ENCODE measurements around the gene COL3A1. TPM values are rescaled to one million over a fixed set of nuclear protein-coding genes. Genes with fewer than 3 reads are reported as not detected.
A peak's percentile ranks its signal among the peaks of the same experiment; 100 is the strongest.

The COL3A1 gene
- polyA plus RNA-seq, 4 donors: 2.0 to 648 (median 59.6) TPM

- H3K27ac ChIP-seq (ENCODE audit: low read depth in 1 of 3, low read length in 2 of 3): no peak overlapping the region
- no peaks in the 10 kb centered on the region for H3K27me3 ChIP-seq (ENCODE audit: control insufficient read depth in 3 of 3, insufficient read depth in 3 of 3, low read length in 3 of 3)
- DNase-seq: no peak
- no peak for FAIRE-seq
- WGBS, 3 donors: 77 to 82% (median 82%) methylated on average over 2 of the region's 2 CpGs
- H3K9me3 ChIP-seq (ENCODE audit: control insufficient read depth in 2 of 2, insufficient read depth in 1 of 2, low read depth in 1 of 2, low read length in 1 of 2): no peaks in the 10 kb centered on the region
- H3K4me1 ChIP-seq (ENCODE audit: control insufficient read depth in 3 of 3, insufficient read depth in 2 of 3, low read depth in 1 of 3, low read length in 2 of 3): no peaks in the 10 kb centered on the region
- H3K4me3 ChIP-seq (ENCODE audit: low read depth in 1 of 3, low read length in 3 of 3): no peak overlapping the region
- H3K36me3 ChIP-seq (ENCODE audit: control insufficient read depth in 3 of 3, insufficient read depth in 2 of 3, low read depth in 1 of 3, low read length in 3 of 3): peaks cover 0 to 9% (median 0%) of the 10 kb centered on the region in 3 donors
Observed at GRCh38 chr2:189046320-189046719, 72.1 kb downstream of the COL3A1 start.

GRCh38 chr2:189047171-189047888 is 73.2 kb downstream of the COL3A1 start:
- peaks cover 0 to 8% (median 0%) of the 10 kb centered on the region in 3 donors for H3K36me3 ChIP-seq (ENCODE audit: control insufficient read depth in 3 of 3, insufficient read depth in 2 of 3, low read depth in 1 of 3, low read length in 3 of 3)
- H3K4me1 ChIP-seq (ENCODE audit: control insufficient read depth in 3 of 3, insufficient read depth in 2 of 3, low read depth in 1 of 3, low read length in 2 of 3): no peaks in the 10 kb centered on the region
- 91 to 93% (median 92%) methylated on average over 4 of the region's 4 CpGs for WGBS, 3 donors
- no peaks in the 10 kb centered on the region for H3K9me3 ChIP-seq (ENCODE audit: control insufficient read depth in 2 of 2, insufficient read depth in 1 of 2, low read depth in 1 of 2, low read length in 1 of 2)
- H3K27ac ChIP-seq (ENCODE audit: low read depth in 1 of 3, low read length in 2 of 3): no peak overlapping the region
- FAIRE-seq: no peak
- no peak for DNase-seq
- H3K4me3 ChIP-seq (ENCODE audit: low read depth in 1 of 3, low read length in 3 of 3): no peak overlapping the region
- H3K27me3 ChIP-seq (ENCODE audit: control insufficient read depth in 3 of 3, insufficient read depth in 3 of 3, low read length in 3 of 3): no peaks in the 10 kb centered on the region

- H3K27ac ChIP-seq (ENCODE audit: low read depth in 1 of 3, low read length in 2 of 3): no peak overlapping the region
- H3K4me3 ChIP-seq (ENCODE audit: low read depth in 1 of 3, low read length in 3 of 3): no peak overlapping the region
- no peaks in the 10 kb centered on the region for H3K27me3 ChIP-seq (ENCODE audit: control insufficient read depth in 3 of 3, insufficient read depth in 3 of 3, low read length in 3 of 3)
- peak; percentile 36 for FAIRE-seq
- no peaks in the 10 kb centered on the region for H3K4me1 ChIP-seq (ENCODE audit: control insufficient read depth in 3 of 3, insufficient read depth in 2 of 3, low read depth in 1 of 3, low read length in 2 of 3)
- no peak for DNase-seq
- WGBS, 3 donors: 82 to 92% (median 89%) methylated on average over 3 of the region's 3 CpGs
- H3K9me3 ChIP-seq (ENCODE audit: control insufficient read depth in 2 of 2, insufficient read depth in 1 of 2, low read depth in 1 of 2, low read length in 1 of 2): no peaks in the 10 kb centered on the region
- peaks cover 0 to 8% (median 0%) of the 10 kb centered on the region in 3 donors for H3K36me3 ChIP-seq (ENCODE audit: control insufficient read depth in 3 of 3, insufficient read depth in 2 of 3, low read depth in 1 of 3, low read length in 3 of 3)
Observed at GRCh38 chr2:189048189-189048588, 74.0 kb downstream of the COL3A1 start.

- no peaks in the 10 kb centered on the region for H3K4me1 ChIP-seq (ENCODE audit: control insufficient read depth in 3 of 3, insufficient read depth in 2 of 3, low read depth in 1 of 3, low read length in 2 of 3)
- FAIRE-seq (no peak), DNase-seq (no peak)
- H3K36me3 ChIP-seq (ENCODE audit: control insufficient read depth in 3 of 3, insufficient read depth in 2 of 3, low read depth in 1 of 3, low read length in 3 of 3): peaks cover 0 to 12% (median 0%) of the 10 kb centered on the region in 3 donors
- H3K9me3 ChIP-seq (ENCODE audit: control insufficient read depth in 2 of 2, insufficient read depth in 1 of 2, low read depth in 1 of 2, low read length in 1 of 2): no peaks in the 10 kb centered on the region
- 73 to 86% (median 83%) methylated on average over 1 of the region's 1 CpG for WGBS, 3 donors
- H3K27me3 ChIP-seq (ENCODE audit: control insufficient read depth in 3 of 3, insufficient read depth in 3 of 3, low read length in 3 of 3): no peaks in the 10 kb centered on the region
- no peak overlapping the region for H3K27ac ChIP-seq (ENCODE audit: low read depth in 1 of 3, low read length in 2 of 3)
- H3K4me3 ChIP-seq (ENCODE audit: low read depth in 1 of 3, low read length in 3 of 3): no peak overlapping the region
Observed at GRCh38 chr2:189049709-189050164, 75.6 kb downstream of the COL3A1 start.

- WGBS, 3 donors: 70 to 75% (median 73%) methylated on average over 7 of the region's 7 CpGs
- FAIRE-seq (no peak), DNase-seq (no peak)
- H3K36me3 ChIP-seq (ENCODE audit: control insufficient read depth in 3 of 3, insufficient read depth in 2 of 3, low read depth in 1 of 3, low read length in 3 of 3): peaks cover 0 to 12% (median 0%) of the 10 kb centered on the region in 3 donors
- no peak overlapping the region for H3K27ac ChIP-seq (ENCODE audit: low read depth in 1 of 3, low read length in 2 of 3)
- H3K4me1 ChIP-seq (ENCODE audit: control insufficient read depth in 3 of 3, insufficient read depth in 2 of 3, low read depth in 1 of 3, low read length in 2 of 3): no peaks in the 10 kb centered on the region
- no peaks in the 10 kb centered on the region for H3K27me3 ChIP-seq (ENCODE audit: control insufficient read depth in 3 of 3, insufficient read depth in 3 of 3, low read length in 3 of 3)
- H3K9me3 ChIP-seq (ENCODE audit: control insufficient read depth in 2 of 2, insufficient read depth in 1 of 2, low read depth in 1 of 2, low read length in 1 of 2): no peaks in the 10 kb centered on the region
- H3K4me3 ChIP-seq (ENCODE audit: low read depth in 1 of 3, low read length in 3 of 3): no peak overlapping the region
Observed at GRCh38 chr2:189050165-189050712, 76.1 kb downstream of the COL3A1 start.

GRCh38 chr2:189056200-189057106 is 82.3 kb downstream of the COL3A1 start:
- 60 to 72% (median 71%) methylated on average over 4 of the region's 4 CpGs for WGBS, 3 donors

GRCh38 chr2:189057316-189057715 is 83.1 kb downstream of the COL3A1 start:
- no peaks in the 10 kb centered on the region for H3K9me3 ChIP-seq (ENCODE audit: control insufficient read depth in 2 of 2, insufficient read depth in 1 of 2, low read depth in 1 of 2, low read length in 1 of 2)
- H3K27me3 ChIP-seq (ENCODE audit: control insufficient read depth in 3 of 3, insufficient read depth in 3 of 3, low read length in 3 of 3): no peaks in the 10 kb centered on the region
- no peak overlapping the region for H3K27ac ChIP-seq (ENCODE audit: low read depth in 1 of 3, low read length in 2 of 3)
- no peak overlapping the region for H3K4me3 ChIP-seq (ENCODE audit: low read depth in 1 of 3, low read length in 3 of 3)
- H3K36me3 ChIP-seq (ENCODE audit: control insufficient read depth in 3 of 3, insufficient read depth in 2 of 3, low read depth in 1 of 3, low read length in 3 of 3): peaks cover 0 to 10% (median 0%) of the 10 kb centered on the region in 3 donors
- 92 to 99% (median 97%) methylated on average over 2 of the region's 2 CpGs for WGBS, 3 donors
- no peaks in the 10 kb centered on the region for H3K4me1 ChIP-seq (ENCODE audit: control insufficient read depth in 3 of 3, insufficient read depth in 2 of 3, low read depth in 1 of 3, low read length in 2 of 3)
- DNase-seq: no peak
- FAIRE-seq: no peak

More at GRCh38 chr2:189056200-189057106, 82.3 kb downstream of the COL3A1 start:
- FAIRE-seq: no peak
- no peak overlapping the region for H3K4me3 ChIP-seq (ENCODE audit: low read depth in 1 of 3, low read length in 3 of 3)
- H3K9me3 ChIP-seq (ENCODE audit: control insufficient read depth in 2 of 2, insufficient read depth in 1 of 2, low read depth in 1 of 2, low read length in 1 of 2): no peaks in the 10 kb centered on the region
- peaks cover 0 to 7% (median 0%) of the 10 kb centered on the region in 3 donors for H3K36me3 ChIP-seq (ENCODE audit: control insufficient read depth in 3 of 3, insufficient read depth in 2 of 3, low read depth in 1 of 3, low read length in 3 of 3)
- DNase-seq: no peak
- no peak overlapping the region for H3K27ac ChIP-seq (ENCODE audit: low read depth in 1 of 3, low read length in 2 of 3)
- H3K27me3 ChIP-seq (ENCODE audit: control insufficient read depth in 3 of 3, insufficient read depth in 3 of 3, low read length in 3 of 3): no peaks in the 10 kb centered on the region
- H3K4me1 ChIP-seq (ENCODE audit: control insufficient read depth in 3 of 3, insufficient read depth in 2 of 3, low read depth in 1 of 3, low read length in 2 of 3): no peaks in the 10 kb centered on the region

- Histone ChIP-seq H3K4me3 (ENCODE audit: low read depth in 1 of 3, low read length in 3 of 3) (no peak overlapping the region), H3K9me3 (ENCODE audit: control insufficient read depth in 2 of 2, insufficient read depth in 1 of 2, low read depth in 1 of 2, low read length in 1 of 2) (no peaks in the 10 kb centered on the region), H3K27me3 (ENCODE audit: control insufficient read depth in 3 of 3, insufficient read depth in 3 of 3, low read length in 3 of 3) (no peaks in the 10 kb centered on the region), H3K36me3 (ENCODE audit: control insufficient read depth in 3 of 3, insufficient read depth in 2 of 3, low read depth in 1 of 3, low read length in 3 of 3) (peaks cover 0 to 10% (median 0%) of the 10 kb centered on the region in 3 donors), H3K27ac (ENCODE audit: low read depth in 1 of 3, low read length in 2 of 3) (no peak overlapping the region), H3K4me1 (ENCODE audit: control insufficient read depth in 3 of 3, insufficient read depth in 2 of 3, low read depth in 1 of 3, low read length in 2 of 3) (no peaks in the 10 kb centered on the region)
- DNase-seq: no peak
- FAIRE-seq: no peak
- 36 to 42% (median 36%) methylated on average over 1 of the region's 1 CpG for WGBS, 3 donors
Observed at GRCh38 chr2:189060096-189060642, 86.0 kb downstream of the COL3A1 start.

Measured in small intestine (tissue), 7 donors.